ENCODE measurements around the gene UBA52. TPM values are rescaled to one million over a fixed set of nuclear protein-coding genes. Genes with fewer than 3 reads are reported as not detected.

Gene UBA52
- total and polyA plus RNA-seq, 2 of the 13 experiments (the other 11 are each of a cell fraction or from before 2014, with no cell fraction given), result 959 to 1,782 TPM

DNA sequence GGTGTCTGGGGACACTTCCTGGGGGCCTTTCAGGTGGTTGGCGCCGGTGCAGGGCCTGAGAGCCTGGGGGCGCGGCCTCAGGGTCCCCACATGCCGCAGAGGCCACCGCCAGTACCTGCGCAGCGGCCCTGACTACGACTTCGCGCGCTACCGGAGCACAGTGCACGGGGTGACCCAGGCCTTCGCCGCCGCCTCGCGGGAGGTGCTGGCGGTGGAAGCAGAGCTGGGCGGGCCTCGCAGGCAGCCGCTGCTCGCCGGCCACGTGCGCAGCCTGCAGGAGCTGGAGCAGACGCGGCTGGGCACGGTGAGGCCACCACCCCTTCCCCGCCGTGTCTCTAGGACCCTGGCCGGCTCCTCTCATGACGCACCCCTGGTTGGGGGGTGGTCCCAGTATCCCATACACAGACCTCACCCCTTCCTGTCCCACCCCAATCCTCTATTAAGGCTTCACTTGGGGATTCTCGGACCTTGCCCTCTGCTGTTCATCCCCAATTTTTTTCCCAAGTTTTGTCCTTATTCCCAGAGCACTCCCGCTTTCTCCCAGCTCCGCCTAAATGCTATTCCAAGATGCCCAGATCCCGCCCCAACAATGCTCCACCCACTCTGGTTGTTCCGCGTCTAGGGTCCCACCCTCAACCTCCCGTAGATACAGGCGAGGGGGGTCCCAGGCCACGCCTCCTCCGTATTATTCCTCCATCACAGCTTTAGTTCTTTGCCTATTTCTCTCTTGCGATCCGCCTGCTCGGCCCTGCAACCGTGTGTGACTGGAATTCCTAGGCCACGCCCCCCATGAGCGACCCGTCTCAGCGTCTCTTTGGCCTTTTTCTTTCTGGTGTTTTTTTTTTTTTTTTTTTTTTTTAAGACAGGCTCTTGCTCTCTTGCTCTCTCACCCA lies 18.0 kb downstream of the UBA52 start (continued):
- TF ChIP-seq MAF1 (CRISPR knock-in tag; IDR thresholded peaks at IDR 0.05; ENCODE audit: borderline replicate concordance), result no peak; the same call in none of the 2 replicates
- peak; percentile 84 for TF ChIP-seq ZFX (CRISPR knock-in tag; IDR thresholded peaks at IDR 0.05; ENCODE audit: low read depth)
- TF ChIP-seq ZNF781 (CRISPR knock-in tag; IDR thresholded peaks at IDR 0.05; ENCODE audit: borderline replicate concordance, not compliant biosample characterization), result peak; percentile 55
- TF ChIP-seq ZNF543 (CRISPR knock-in tag; IDR thresholded peaks at IDR 0.05), result peak; percentile 89
- no peak for TF ChIP-seq EP300 (IDR thresholded peaks at IDR 0.05; ENCODE audit: low read depth in 2 of 2, low read length in 2 of 2)
- no peak for TF ChIP-seq EP300 (CRISPR knock-in tag; IDR thresholded peaks at IDR 0.05; ENCODE audit: borderline replicate concordance)
- TF ChIP-seq PHF20 (CRISPR knock-in tag; IDR thresholded peaks at IDR 0.05), result no peak; the same call in 1 of the 2 replicates
- TF ChIP-seq FOXP1 (IDR thresholded peaks at IDR 0.05), result no peak
- no peak for TF ChIP-seq FOXP1 (CRISPR knock-in tag; IDR thresholded peaks at IDR 0.05)
- TF ChIP-seq ZNF737 (CRISPR knock-in tag; IDR thresholded peaks at IDR 0.05; ENCODE audit: borderline replicate concordance), result no peak
- TF ChIP-seq ZNF777 (CRISPR knock-in tag; IDR thresholded peaks at IDR 0.05), result peak; percentile 80
- TF ChIP-seq KAT7 (CRISPR knock-in tag; IDR thresholded peaks at IDR 0.05; ENCODE audit: borderline replicate concordance), result no peak
- 0 out of 2 replicates have a peak, but pooled peaks have one; percentile 36 for TF ChIP-seq ZNF17 (CRISPR knock-in tag; IDR thresholded peaks at IDR 0.05)
- TF ChIP-seq ZNF549 (CRISPR knock-in tag; IDR thresholded peaks at IDR 0.05), result no peak; the same call in 1 of the 2 replicates
- peak; percentile 18; the same call in 1 of the 2 replicates for TF ChIP-seq ZNF124 (CRISPR knock-in tag; IDR thresholded peaks at IDR 0.05)
- TF ChIP-seq ZNF557 (CRISPR knock-in tag; IDR thresholded peaks at IDR 0.05), result peak; percentile 74
- TF ChIP-seq MIXL1 (CRISPR knock-in tag; IDR thresholded peaks at IDR 0.05), result peak; percentile 54; the same call in 1 of the 2 replicates
- TF ChIP-seq ZNF839 (CRISPR knock-in tag; IDR thresholded peaks at IDR 0.05; ENCODE audit: borderline replicate concordance), result peak; percentile 88; the same call in 1 of the 2 replicates
- TF ChIP-seq NAIF1 (CRISPR knock-in tag; IDR thresholded peaks at IDR 0.05; ENCODE audit: borderline replicate concordance), result no peak; the same call in 1 of the 2 replicates
- no peak for TF ChIP-seq ZNF382 (CRISPR knock-in tag; IDR thresholded peaks at IDR 0.05; ENCODE audit: borderline replicate concordance)
- no peak; the same call in 1 of the 2 replicates for TF ChIP-seq NPAS2 (CRISPR knock-in tag; IDR thresholded peaks at IDR 0.05; ENCODE audit: borderline replicate concordance)
- TF ChIP-seq, protein P1, sequence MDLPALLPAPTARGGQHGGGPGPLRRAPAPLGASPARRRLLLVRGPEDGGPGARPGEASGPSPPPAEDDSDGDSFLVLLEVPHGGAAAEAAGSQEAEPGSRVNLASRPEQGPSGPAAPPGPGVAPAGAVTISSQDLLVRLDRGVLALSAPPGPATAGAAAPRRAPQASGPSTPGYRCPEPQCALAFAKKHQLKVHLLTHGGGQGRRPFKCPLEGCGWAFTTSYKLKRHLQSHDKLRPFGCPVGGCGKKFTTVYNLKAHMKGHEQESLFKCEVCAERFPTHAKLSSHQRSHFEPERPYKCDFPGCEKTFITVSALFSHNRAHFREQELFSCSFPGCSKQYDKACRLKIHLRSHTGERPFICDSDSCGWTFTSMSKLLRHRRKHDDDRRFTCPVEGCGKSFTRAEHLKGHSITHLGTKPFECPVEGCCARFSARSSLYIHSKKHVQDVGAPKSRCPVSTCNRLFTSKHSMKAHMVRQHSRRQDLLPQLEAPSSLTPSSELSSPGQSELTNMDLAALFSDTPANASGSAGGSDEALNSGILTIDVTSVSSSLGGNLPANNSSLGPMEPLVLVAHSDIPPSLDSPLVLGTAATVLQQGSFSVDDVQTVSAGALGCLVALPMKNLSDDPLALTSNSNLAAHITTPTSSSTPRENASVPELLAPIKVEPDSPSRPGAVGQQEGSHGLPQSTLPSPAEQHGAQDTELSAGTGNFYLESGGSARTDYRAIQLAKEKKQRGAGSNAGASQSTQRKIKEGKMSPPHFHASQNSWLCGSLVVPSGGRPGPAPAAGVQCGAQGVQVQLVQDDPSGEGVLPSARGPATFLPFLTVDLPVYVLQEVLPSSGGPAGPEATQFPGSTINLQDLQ (CRISPR knock-in tag; IDR thresholded peaks at IDR 0.05), result peak; percentile 96
- TF ChIP-seq ZNF3 (CRISPR knock-in tag; IDR thresholded peaks at IDR 0.05), result no peak
- TF ChIP-seq, protein P2, sequence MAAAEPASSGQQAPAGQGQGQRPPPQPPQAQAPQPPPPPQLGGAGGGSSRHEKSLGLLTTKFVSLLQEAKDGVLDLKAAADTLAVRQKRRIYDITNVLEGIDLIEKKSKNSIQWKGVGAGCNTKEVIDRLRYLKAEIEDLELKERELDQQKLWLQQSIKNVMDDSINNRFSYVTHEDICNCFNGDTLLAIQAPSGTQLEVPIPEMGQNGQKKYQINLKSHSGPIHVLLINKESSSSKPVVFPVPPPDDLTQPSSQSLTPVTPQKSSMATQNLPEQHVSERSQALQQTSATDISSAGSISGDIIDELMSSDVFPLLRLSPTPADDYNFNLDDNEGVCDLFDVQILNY (CRISPR knock-in tag; conservative IDR thresholded peaks at IDR 0.05), result no peak
- no peak; the same call in 1 of the 2 replicates for TF ChIP-seq NFYB (CRISPR knock-in tag; IDR thresholded peaks at IDR 0.05)
- 0 out of 2 replicates have a peak, but pooled peaks have one; percentile 54 for TF ChIP-seq ZNF12 (CRISPR knock-in tag; IDR thresholded peaks at IDR 0.05)
- no peak for TF ChIP-seq RFX3 (CRISPR knock-in tag; IDR thresholded peaks at IDR 0.05)
- peak; percentile 6; the same call in 1 of the 2 replicates for TF ChIP-seq POLR2G (IDR thresholded peaks at IDR 0.05; ENCODE audit: low read depth, low read length)
- TF ChIP-seq SOX6 (IDR thresholded peaks at IDR 0.05), result no peak
- TF ChIP-seq SOX6 (CRISPR knock-in tag; IDR thresholded peaks at IDR 0.05), result peak; percentile 27; the same call in 1 of the 2 replicates
